ENCODE results near the gene DOCK4.

The DOCK4 gene

DNA sequence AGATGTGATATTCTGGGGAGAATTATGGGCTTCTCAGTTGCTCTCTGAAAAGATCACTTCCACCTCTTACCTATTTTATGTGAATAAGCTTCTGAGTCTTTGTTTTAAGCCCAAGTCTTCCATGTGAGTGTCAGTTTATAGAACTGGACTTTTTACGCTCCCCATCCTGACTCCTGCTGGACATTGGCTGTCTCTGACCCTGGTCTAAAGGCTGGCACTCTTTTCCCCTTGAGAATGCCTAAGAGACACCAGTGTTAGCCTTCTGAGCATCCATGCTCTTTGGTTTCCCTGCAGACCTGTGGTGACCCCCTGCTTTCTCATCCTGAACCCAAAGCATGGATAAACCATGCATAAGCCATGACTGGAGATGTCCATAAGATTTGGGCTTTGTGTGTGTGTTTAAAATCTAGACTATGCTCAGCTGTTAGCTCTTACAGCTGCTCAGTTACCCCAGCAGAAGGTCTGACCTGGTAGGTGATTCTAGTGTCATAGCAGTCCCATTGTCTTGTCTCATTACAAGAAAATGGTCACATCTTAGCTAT lies 495.3 kb downstream of the DOCK4 start:
- no peak for DNase-seq

DNA sequence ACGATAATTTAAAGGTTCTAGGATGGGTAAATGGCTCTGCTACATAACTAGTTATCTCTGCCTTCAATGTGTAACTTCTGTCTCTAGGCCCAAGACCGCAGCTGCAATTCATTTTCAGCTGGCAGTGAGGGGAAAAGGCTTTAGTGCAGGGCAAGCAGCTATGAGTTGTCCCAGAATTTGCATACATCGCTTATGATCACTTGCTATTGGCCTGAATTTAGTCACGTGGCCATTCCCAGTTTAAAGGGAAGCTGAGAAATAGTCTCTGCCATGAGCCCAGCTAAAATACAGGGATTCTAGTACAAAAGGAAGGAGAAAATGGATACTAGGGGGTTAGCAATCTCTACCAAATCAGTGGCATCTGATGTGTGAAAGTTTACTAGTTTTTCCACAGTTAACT lies 498.1 kb downstream of the DOCK4 start:
- no peak for DNase-seq

DNA sequence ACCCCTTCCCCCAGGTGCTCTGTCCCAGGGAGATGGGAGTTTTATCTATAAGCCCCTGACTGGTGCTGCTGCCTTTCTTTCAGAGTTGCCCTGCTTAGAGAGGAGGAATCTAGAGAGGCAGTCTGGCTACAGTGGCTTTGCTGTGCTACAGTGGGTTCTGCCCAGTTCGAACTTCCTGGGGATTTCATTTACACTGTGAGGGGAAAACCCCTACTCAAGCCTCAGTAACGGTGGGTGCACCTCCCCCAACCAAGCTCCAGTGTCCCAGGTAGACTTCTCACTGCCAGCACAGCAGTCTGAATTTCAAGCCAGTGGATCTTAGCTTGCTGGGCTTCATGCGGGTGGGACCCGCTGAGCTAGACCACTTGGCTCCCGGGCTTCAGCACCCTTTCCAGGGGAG lies 500.4 kb downstream of the DOCK4 start:
- DNase-seq: no peak

DNA sequence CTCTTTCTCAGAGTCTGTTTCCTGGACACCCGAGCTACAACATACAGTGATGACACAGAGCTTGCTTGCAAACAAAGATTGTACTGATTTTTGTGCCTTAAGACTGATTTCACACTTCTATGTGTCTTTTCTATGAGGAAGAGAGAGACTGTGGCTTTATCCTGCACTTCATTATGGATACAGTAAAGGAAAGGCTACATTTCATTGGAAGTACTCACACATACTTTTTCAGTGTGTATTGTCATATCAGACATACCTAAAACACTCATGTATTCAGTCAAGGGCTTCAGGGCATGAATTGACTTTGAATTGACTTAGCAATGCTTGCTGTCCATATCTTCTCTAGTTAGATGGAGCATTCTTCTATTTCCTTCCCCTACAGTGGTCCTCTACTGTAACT lies 508.4 kb downstream of the DOCK4 start:
- DNase-seq: no peak

DNA sequence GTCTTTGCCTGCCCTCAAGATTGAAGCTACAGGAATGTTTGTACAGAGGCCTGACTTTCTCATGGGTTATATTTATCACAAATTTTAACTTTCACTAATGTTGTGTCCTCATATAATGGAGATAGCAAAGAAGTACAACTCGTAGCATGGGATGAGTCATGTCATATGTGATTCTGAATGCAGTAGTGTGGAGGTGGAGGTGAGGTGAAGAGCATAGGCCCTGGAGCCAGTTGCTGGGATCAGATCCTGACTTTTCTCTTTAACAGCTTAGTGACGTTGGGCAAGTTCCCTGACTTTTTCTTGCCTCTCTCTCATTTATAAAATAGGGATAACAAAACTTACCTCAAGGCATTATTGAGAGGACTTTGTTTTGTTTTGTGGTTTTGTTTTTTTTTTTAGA lies 511.8 kb downstream of the DOCK4 start:
- no peak for DNase-seq

DNA sequence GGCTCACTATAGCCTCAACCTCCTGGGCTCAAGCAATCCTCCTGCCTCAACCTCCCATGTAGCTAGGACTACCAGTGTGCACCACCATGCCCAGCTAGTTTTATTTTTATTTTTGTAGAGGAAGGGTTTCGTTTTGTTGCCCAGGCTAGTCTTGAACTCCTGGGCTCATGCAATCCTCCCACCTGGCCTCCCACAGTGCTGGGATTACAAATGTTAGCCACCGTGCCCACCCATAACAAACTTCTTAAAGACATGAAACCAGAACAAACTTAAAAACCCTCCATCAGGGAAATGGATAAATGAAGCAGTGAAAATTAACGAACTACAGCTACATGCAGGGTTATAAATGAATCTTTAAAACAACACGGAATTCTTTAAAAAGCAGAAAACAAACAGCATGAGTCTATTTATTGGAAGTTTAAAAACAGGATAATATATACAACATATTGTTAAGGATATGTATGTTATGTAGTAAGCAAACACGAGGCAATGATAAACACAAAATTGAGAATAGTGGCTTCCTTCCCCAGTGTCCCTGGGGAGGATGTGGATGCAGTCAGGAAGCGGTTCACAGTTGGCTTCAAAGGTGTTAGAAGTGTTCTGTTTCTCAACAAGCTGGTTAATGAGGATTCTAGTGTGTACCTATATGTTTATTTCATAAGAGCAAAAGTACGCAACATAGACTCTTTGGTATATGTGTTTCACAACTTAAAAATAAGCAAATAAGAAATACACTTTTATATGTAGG lies 515.7 kb downstream of the DOCK4 start:
- no peak for DNase-seq

DNA sequence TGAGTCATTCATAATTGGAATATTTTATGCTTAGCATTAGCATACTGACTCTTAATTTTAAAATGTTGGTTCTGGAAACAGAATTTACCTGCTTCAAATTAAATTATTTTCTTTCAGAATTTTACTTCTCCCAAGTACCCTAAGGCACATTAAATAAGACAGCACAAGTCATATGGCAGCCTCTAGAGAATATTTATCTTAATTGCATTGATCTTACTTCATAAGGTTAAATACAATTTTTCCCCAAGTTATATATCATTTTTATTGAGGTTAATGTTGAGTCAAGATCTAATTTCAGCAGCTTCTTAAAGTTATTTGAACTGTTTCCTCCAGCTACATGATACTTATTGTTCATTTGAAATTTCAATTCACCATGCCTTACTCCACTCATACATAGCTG lies 520.9 kb downstream of the DOCK4 start:
- DNase-seq: no peak

DNA sequence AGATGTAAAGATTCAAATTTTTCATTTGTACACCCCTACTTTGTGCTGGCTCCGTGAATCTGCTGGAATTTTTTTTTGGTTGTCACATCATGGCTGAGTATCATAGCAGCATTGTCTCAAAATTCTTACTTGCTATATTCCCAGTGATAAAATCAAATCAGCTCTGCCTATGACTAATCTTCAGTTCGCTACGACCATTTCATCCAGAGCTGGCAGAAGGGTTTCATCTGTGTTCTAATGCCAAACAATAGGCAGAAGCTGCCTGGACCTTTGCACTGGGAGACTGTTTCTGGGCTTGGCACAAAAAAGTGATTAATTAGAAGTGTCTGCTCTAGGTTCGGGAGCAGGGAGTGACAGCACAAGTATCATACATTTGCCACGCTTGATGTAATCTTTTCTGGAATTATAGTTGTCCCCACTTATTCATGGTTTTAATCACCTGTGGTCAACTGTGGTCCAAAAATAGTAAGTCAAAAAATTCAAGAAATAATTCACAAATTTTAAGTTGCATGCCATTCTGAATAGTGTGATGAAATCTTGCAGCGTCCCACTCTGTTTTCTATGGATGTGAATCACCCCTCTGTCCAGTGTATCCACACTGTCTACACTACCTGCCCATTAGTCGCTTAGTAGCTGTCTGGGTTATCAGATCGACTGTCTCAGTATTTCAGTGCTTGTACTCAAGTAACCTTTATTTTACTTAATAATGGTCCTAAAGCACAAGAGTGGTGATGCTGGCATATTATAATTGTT lies 523.4 kb downstream of the DOCK4 start:
- no peak for DNase-seq

DNA sequence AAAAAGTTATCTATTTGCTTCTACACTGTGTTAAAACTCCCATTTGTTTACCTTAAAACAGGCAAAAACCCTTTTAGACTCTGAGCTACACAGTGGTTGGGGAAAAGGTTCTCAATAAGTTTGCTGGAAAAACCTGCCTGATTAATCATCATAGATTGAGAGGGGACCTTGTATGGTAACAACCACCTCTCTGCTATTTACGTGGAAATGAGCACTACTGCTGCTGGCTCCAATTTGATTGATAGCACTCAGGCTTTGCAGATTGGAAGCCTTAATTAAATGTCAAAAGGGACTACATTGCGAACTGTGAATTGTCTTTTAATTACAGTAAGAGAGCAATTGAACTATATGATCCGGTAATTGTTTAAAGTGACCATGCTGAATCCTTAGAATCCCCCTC lies 525.0 kb downstream of the DOCK4 start:
- no peak for DNase-seq

DNA sequence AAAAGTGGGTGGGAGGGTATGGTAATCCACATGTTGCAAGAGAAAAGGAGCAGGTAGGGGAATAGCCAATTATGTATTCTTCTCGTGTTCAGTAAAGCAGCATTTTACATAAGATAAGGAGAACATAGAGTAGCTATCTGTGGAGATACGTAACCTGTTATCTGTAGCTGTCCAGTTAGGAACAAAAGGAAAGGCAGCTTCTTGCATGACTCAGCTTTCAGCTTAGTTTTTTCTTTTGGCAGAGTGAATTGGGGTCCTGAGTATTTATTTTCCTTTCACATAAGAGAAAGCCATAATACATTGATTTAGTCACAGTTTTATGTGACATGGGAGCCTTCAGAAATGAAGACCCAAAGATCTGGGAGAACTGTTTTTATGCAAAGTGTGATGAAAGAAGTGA lies 527.2 kb downstream of the DOCK4 start:
- DNase-seq: no peak

DNA sequence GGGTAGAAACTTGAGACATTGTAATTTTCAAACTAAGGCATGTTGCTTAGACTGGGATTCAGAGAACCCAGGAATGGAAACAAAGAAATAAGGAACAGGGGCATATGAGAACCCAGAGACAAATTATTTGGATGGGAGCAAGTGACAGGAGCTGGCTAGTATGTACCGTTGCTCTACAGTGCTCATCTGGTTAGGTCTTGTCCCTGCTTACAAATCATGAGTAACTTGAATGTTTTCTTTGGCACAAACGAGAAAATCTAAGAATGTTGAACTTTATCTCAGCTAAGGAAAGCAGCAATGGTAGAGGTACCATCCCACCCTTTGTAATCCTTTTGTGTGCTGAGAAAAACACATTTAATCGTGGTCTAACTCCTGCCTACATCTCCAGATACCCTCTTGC lies 527.9 kb downstream of the DOCK4 start:
- no peak for DNase-seq

DNA sequence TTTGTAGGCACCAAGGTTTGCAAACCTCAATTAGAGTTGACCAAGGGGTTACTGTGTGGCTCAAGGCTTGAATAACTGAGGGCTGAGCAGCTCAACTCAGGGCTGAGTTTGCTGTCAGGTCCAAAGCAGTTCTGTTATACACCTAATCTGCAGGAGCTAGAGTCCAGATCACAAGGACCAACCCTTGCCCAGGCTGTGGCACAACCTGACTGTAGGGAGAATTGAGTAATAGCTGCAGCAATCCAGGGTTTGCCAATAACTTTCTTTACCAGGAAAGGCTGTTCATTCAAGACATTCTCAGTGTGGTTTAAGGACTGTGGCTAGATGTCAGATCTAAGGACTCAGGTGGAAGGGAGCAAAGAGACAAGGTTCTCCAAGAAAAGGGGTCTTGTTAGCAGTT lies 528.4 kb downstream of the DOCK4 start:
- DNase-seq: no peak

DNA sequence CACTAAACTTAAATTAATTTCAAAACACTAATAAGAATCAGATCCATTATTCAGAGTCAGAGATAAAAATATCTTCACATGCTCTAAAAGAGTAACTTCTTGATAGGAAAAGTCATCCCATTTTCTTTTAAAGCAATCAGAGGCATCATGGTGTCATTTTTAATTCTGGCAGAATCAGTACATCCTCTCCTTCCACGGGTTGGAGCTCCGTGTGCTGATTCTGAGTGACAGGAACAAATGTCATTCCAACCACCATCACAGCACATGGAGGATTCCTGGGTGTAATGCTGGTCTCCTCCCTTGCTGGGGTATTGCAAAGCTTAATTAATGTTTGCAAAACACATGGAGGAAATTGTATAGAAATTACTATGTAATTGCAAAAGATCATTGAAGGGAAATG lies 529.4 kb downstream of the DOCK4 start:
- DNase-seq: no peak

All from MV-4-11 (cell line).